ENCODE results near the gene C12orf50.

C12orf50 gene

DNA sequence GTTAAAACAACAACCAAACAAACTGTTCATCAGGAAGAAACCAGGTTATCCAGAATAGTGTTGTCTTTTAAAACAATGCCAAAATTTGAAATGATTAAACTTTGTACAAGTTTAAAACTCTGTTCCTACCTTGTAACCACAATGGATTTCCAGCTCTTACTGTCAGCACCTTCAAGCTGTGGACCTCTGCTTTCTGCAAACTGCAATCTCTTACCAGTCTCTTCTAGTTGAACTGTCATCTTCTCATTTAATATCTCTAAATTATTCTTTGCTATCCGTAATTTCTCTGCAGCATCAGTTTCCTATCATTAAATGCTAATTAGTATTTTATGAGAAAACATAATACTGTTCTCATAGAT is 29.5 kb upstream of the C12orf50 start:
- no peak overlapping the region for H2AFZ ChIP-seq (ENCODE audit: low read depth)
- H4K20me1 ChIP-seq (ENCODE audit: insufficient read depth): no peaks in the 10 kb centered on the region
- H3K4me1 ChIP-seq (ENCODE audit: low read depth, poor library complexity, severe bottlenecking): peaks cover 4% of the 10 kb centered on the region
- H3K27me3 ChIP-seq (ENCODE audit: insufficient read depth, low read depth): no peaks in the 10 kb centered on the region
- H3K4me3 ChIP-seq (IDR thresholded peaks at IDR 0.05; ENCODE audit: insufficient read depth, low read depth, low read length): no peak overlapping the region
- H3K79me2 ChIP-seq (ENCODE audit: insufficient read depth, low read depth): no peaks in the 10 kb centered on the region
- H3K4me2 ChIP-seq: no peak overlapping the region
- H3K9ac ChIP-seq: no peak overlapping the region
- H3K36me3 ChIP-seq (ENCODE audit: insufficient read depth): no peaks in the 10 kb centered on the region
- H3K27ac ChIP-seq: no peak overlapping the region
- TF ChIP-seq, protein P1, sequence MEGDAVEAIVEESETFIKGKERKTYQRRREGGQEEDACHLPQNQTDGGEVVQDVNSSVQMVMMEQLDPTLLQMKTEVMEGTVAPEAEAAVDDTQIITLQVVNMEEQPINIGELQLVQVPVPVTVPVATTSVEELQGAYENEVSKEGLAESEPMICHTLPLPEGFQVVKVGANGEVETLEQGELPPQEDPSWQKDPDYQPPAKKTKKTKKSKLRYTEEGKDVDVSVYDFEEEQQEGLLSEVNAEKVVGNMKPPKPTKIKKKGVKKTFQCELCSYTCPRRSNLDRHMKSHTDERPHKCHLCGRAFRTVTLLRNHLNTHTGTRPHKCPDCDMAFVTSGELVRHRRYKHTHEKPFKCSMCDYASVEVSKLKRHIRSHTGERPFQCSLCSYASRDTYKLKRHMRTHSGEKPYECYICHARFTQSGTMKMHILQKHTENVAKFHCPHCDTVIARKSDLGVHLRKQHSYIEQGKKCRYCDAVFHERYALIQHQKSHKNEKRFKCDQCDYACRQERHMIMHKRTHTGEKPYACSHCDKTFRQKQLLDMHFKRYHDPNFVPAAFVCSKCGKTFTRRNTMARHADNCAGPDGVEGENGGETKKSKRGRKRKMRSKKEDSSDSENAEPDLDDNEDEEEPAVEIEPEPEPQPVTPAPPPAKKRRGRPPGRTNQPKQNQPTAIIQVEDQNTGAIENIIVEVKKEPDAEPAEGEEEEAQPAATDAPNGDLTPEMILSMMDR (conservative IDR thresholded peaks at IDR 0.05; ENCODE audit: low read depth, low read length): no peak

GRCh38 chr12:88057994-88058718 is 29.0 kb upstream of the C12orf50 start:
- Histone ChIP-seq H3K9ac (no peak overlapping the region), H3K4me2 (no peak overlapping the region), H3K27ac (no peak overlapping the region), H4K20me1 (ENCODE audit: insufficient read depth) (no peaks in the 10 kb centered on the region), H3K4me1 (ENCODE audit: low read depth, poor library complexity, severe bottlenecking) (no peaks in the 10 kb centered on the region), H3K36me3 (ENCODE audit: insufficient read depth) (no peaks in the 10 kb centered on the region), H2AFZ (ENCODE audit: low read depth) (no peak overlapping the region), H3K4me3 (IDR thresholded peaks at IDR 0.05; ENCODE audit: insufficient read depth, low read depth, low read length) (no peak overlapping the region), H3K79me2 (ENCODE audit: insufficient read depth, low read depth) (no peaks in the 10 kb centered on the region), H3K27me3 (ENCODE audit: insufficient read depth, low read depth) (no peaks in the 10 kb centered on the region)
- TF ChIP-seq, protein P1 (conservative IDR thresholded peaks at IDR 0.05; ENCODE audit: low read depth, low read length): no peak

DNA sequence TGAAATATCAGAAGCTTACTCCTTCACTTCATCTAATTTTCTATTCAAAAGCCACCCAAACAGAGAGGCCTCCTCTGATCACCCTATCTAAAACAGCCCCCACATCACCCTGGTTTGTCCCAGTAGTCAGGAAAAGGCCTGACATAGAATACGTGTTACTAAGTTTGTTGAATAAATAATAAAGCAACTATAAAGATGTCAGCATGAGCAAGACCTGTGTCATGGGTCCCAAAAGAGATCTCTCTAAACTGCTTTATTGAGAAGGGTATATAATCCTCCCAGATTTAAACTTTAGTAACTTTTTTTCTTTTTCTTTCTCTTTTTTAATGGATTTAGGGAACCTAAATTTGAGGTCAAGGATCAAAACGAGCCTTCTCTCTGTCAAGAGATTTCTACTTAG is 27.4 kb upstream of the C12orf50 start:
- no peaks in the 10 kb centered on the region for H3K36me3 ChIP-seq (ENCODE audit: insufficient read depth)
- no peaks in the 10 kb centered on the region for H3K79me2 ChIP-seq (ENCODE audit: insufficient read depth, low read depth)
- no peaks in the 10 kb centered on the region for H3K27me3 ChIP-seq (ENCODE audit: insufficient read depth, low read depth)
- no peak overlapping the region for H3K27ac ChIP-seq
- TF ChIP-seq, protein P1 (conservative IDR thresholded peaks at IDR 0.05; ENCODE audit: low read depth, low read length): no peak
- no peak overlapping the region for H2AFZ ChIP-seq (ENCODE audit: low read depth)
- H3K4me2 ChIP-seq: no peak overlapping the region
- no peaks in the 10 kb centered on the region for H4K20me1 ChIP-seq (ENCODE audit: insufficient read depth)
- H3K4me3 ChIP-seq (IDR thresholded peaks at IDR 0.05; ENCODE audit: insufficient read depth, low read depth, low read length): no peak overlapping the region
- H3K9ac ChIP-seq: no peak overlapping the region
- no peaks in the 10 kb centered on the region for H3K4me1 ChIP-seq (ENCODE audit: low read depth, poor library complexity, severe bottlenecking)

DNA sequence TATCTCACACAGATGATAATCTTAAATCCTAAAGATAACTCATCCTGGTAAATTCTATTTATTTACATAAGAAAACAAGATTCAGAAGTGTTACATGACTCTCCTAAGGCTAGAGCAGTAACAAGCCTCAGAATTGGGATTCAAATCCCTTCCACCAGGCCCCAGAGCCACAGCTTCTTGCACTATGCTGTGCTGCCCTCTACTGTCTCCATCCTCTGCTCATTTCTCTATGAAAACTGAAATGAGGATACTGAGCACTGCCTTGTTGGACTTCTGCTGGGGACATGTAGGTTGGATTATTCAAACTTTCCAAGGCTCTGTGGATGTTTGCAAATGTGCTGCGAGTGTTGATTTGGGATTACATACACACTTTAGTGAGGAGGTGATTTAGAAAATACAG is 23.5 kb upstream of the C12orf50 start:
- Histone ChIP-seq H4K20me1 (ENCODE audit: insufficient read depth) (no peaks in the 10 kb centered on the region), H2AFZ (ENCODE audit: low read depth) (no peak overlapping the region), H3K9ac (no peak overlapping the region), H3K4me1 (ENCODE audit: low read depth, poor library complexity, severe bottlenecking) (no peaks in the 10 kb centered on the region), H3K36me3 (ENCODE audit: insufficient read depth) (no peaks in the 10 kb centered on the region), H3K4me3 (IDR thresholded peaks at IDR 0.05; ENCODE audit: insufficient read depth, low read depth, low read length) (no peak overlapping the region), H3K27me3 (ENCODE audit: insufficient read depth, low read depth) (no peaks in the 10 kb centered on the region), H3K27ac (no peak overlapping the region), H3K79me2 (ENCODE audit: insufficient read depth, low read depth) (no peaks in the 10 kb centered on the region), H3K4me2 (no peak overlapping the region)
- TF ChIP-seq, protein P1 (conservative IDR thresholded peaks at IDR 0.05; ENCODE audit: low read depth, low read length): peak; percentile 48
